Ovary (tissue), 9 donors: ENCODE measurements around the gene ZNF460. TPM values are rescaled to one million over a fixed set of nuclear protein-coding genes. Genes with fewer than 3 reads are reported as not detected.

Experiments
- DNase-seq, 5 donors: peaks; one replicate each; pipeline ENCODE4 v3.0.0-alpha.2; 2019 to 2020
- H3K27ac ChIP-seq, 2 donors: fragments of 200-600 bp; one replicate each; pipeline versions ENCODE4 v1.5.1 to v1.8.0; 2019 to 2022
- H3K27me3 ChIP-seq: fragments of 200-600 bp; one replicate; pipeline ENCODE4 v1.8.0; 2022
- H3K36me3 ChIP-seq: fragments of 200-600 bp; sonication (generic); one replicate; pipeline ENCODE4 v1.5.1; 2019
- H3K4me1 ChIP-seq: one replicate; pipeline ENCODE4 v1.8.1; 2013; ENCODE audit warnings: mild to moderate bottlenecking, moderate library complexity; ENCODE audit not compliant: insufficient read depth
- H3K4me3 ChIP-seq: fragments of 200-600 bp; sonication (generic); one replicate; pipeline ENCODE4 v1.5.1; 2017
- H3K9me3 ChIP-seq, 2 donors: fragments of 200-600 bp in 1 of 2; sonication (generic) in 1 of 2; one replicate each; pipeline versions ENCODE4 v1.5.1 to v1.8.1; 2013 to 2019; ENCODE audit warnings: mild to moderate bottlenecking in 1 of 2, moderate library complexity in 1 of 2
- CTCF ChIP-seq, 3 donors: fragments of 450-650 bp in 2 of 3; fragments of 200-600 bp in 1 of 3; IDR thresholded peaks; one replicate each; pipeline versions ENCODE4 v1.5.1 to v1.8.0; 2016 to 2022; ENCODE audit warnings: antibody characterized with exemption in 3 of 3, mild to moderate bottlenecking in 1 of 3
- EP300 ChIP-seq: sonication (generic); formaldehyde crosslinking; IDR thresholded peaks from one replicate; pipeline ENCODE4 v1.6.1; 2017; ENCODE audit warnings: antibody characterized with exemption
- POLR2A ChIP-seq: fragments of 450-650 bp; IDR thresholded peaks from one replicate; pipeline ENCODE4 v1.6.1; 2017; ENCODE audit warnings: antibody characterized with exemption, mild to moderate bottlenecking, moderate library complexity
- WGBS, 3 donors: extraction: QIAGEN DNeasy Blood & Tissue Kit in 1 of 3; methylation state at CpG; one replicate each; pipeline versions ENCODE4 v1.1.5 to v1.1.7; 2013 to 2017; 5-methylcytosine and 5-hydroxymethylcytosine counted together
- intact Hi-C, 4 donors: fragments of 100-400 bp; cut with DNase I; formaldehyde crosslinking; loops; one replicate each; pipeline versions ENCODE4 v1.11.0 to v1.15.1; 2022 to 2023
- polyA plus RNA-seq, 2 donors: library from polyadenylated mRNA; stranded (reverse); fragments of 200-250 nt in 1 of 2; fragments of 350-450 nt in 1 of 2; fragmentation: Illumina TruSeq in 1 of 2; extraction: RNeasy Lipid Tissue Mini Kit (QIAGEN cat#74804) in 1 of 2; gene quantifications; one replicate each; pipeline ENCODE4 v1.2.3, GENCODE V29; 2013 to 2014
- total RNA-seq, 7 donors: library from RNA; depleted of rRNA in 2 of 7; stranded (reverse); fragments of >200 nt in 2 of 7; fragmentation: NEBNext Ultra II Directional in 3 of 7; extraction: Animal tissue kit (Norgen Biotek cat#: 25700) in 3 of 7; gene quantifications; one replicate each; pipeline versions ENCODE4 v1.1.0 to v1.2.4, GENCODE V29; 2016 to 2023
- donor health status: DM: no; HTN: no; CAD: no; lungs with moderate emphysema.
- donor health status: DM: no; HTN: no; CAD: no.
- donor health status: Bipolar disorder and iron deficiency.
- donor health status: DM: yes; HTN: yes; CAD: no.
- donor health status: DM: no; HTN: no; CAD: no.
- donor health status: DM: yes; HTN: yes; CAD: no.

Gene ZNF460
- total and polyA plus RNA-seq, 9 donors = 3.0 to 103 (median 61.9) TPM

GRCh38 chr19:57280962-57281400, 696 bp downstream of the ZNF460 start:
- WGBS, 3 donors = 2 to 5% (median 3%) methylated on average over 6 of the region's 6 CpGs
- no peaks in the 10 kb centered on the region for H3K36me3 ChIP-seq
- TF ChIP-seq EP300 (no peak), CTCF (IDR thresholded peaks at IDR 0.05) (no peak), POLR2A (no peak)
- peak in 1 of 5 donors; percentile 31 for DNase-seq
- H3K9me3 ChIP-seq = peaks cover 0 to 20% of the 10 kb centered on the region in 2 donors
- H3K27me3 ChIP-seq = no peaks in the 10 kb centered on the region
- intact Hi-C loops = loop anchor here in 2 of 4 donors (5.0 kb wide), 2 partner anchors 39 to 81 kb away; partner anchors contain the start of genes TRAPPC2B (in 1 of the 2), ZNF547 (in 1 of the 2) and ZNF805 (in 1 of the 2)
- H3K4me1 ChIP-seq = peaks cover 4% of the 10 kb centered on the region
- H3K4me3 ChIP-seq = peak overlapping the region; percentile 99
- H3K27ac ChIP-seq = peak overlapping the region; percentile 91 to 96

- no peaks in the 10 kb centered on the region for H3K27me3 ChIP-seq
- intact Hi-C loops = loop anchor here in 2 of 4 donors (5.0 kb wide), 2 partner anchors 40 to 80 kb away; partner anchors contain the start of genes TRAPPC2B (in 1 of the 2), ZNF547 (in 1 of the 2) and ZNF805 (in 1 of the 2)
- TF ChIP-seq EP300 (no peak), CTCF (IDR thresholded peaks at IDR 0.05) (no peak), POLR2A (no peak)
- peaks cover 4% of the 10 kb centered on the region for H3K4me1 ChIP-seq
- peaks cover under 1% of the 10 kb centered on the region for H3K36me3 ChIP-seq
- WGBS, 3 donors = 78 to 82% (median 79%) methylated on average over 5 of the region's 5 CpGs
- peaks cover 2 to 30% of the 10 kb centered on the region in 2 donors for H3K9me3 ChIP-seq
- H3K27ac ChIP-seq = no peak overlapping the region
- DNase-seq = no peak
- H3K4me3 ChIP-seq = no peak overlapping the region
Measured at GRCh38 chr19:57282011-57282643, 1.8 kb downstream of the ZNF460 start.

GRCh38 chr19:57288373-57288772, 8.1 kb downstream of the ZNF460 start:
- WGBS, 3 donors = 93 to 96% (median 95%) methylated on average over 4 of the region's 4 CpGs
- no peak for TF ChIP-seq POLR2A
- no peak for TF ChIP-seq CTCF (IDR thresholded peaks at IDR 0.05)
- no peak for TF ChIP-seq EP300
- Histone ChIP-seq H3K27me3 (no peaks in the 10 kb centered on the region), H3K36me3 (peaks cover 27% of the 10 kb centered on the region), H3K9me3 (peaks cover 12 to 85% of the 10 kb centered on the region in 2 donors), H3K4me3 (no peak overlapping the region), H3K4me1 (no peaks in the 10 kb centered on the region), H3K27ac (no peak overlapping the region)
- intact Hi-C loops = no loop called here
- DNase-seq = no peak

- H3K4me3 ChIP-seq = no peak overlapping the region
- H3K9me3 ChIP-seq = peaks cover 12 to 73% of the 10 kb centered on the region in 2 donors
- WGBS, 3 donors = 93 to 98% (median 95%) methylated on average over 11 of the region's 11 CpGs
Measured at GRCh38 chr19:57290970-57291369, 10.7 kb downstream of the ZNF460 start.

More at GRCh38 chr19:57290970-57291369, 10.7 kb downstream of the ZNF460 start:
- Histone ChIP-seq H3K4me1 (no peaks in the 10 kb centered on the region), H3K27ac (no peak overlapping the region), H3K36me3 (peaks cover 27% of the 10 kb centered on the region), H3K27me3 (no peaks in the 10 kb centered on the region)
- intact Hi-C loops = no loop called here
- DNase-seq = no peak
- TF ChIP-seq CTCF (IDR thresholded peaks at IDR 0.05) = no peak
- TF ChIP-seq EP300 = no peak
- no peak for TF ChIP-seq POLR2A
